Measurements from ENCODE around the gene PLA2G6. TPM values are rescaled to one million over a fixed set of nuclear protein-coding genes. Genes with fewer than 3 reads are reported as not detected.

Gene PLA2G6
- total RNA-seq, 1 donor from 2014 or later: 35.8 TPM

GRCh38 chr22:38077096-38077495, 104.5 kb downstream of the PLA2G6 start:
- Histone ChIP-seq H3K4me1 (peaks cover 14% of the 10 kb centered on the region), H3K36me3 (peaks cover 0 to 36% of the 10 kb centered on the region in 2 donors), H3K27me3 (no peaks in the 10 kb centered on the region), H3K4me3 (no peak overlapping the region), H3K9me3 (no peaks in the 10 kb centered on the region), H3K27ac (no peak overlapping the region)
- DNase-seq (ENCODE audit: extremely low spot score in 2 of 2): no peak
- intact Hi-C loops (cut with DNase I): no loop called here
- no peak for TF ChIP-seq POLR2A (IDR thresholded peaks at IDR 0.05)
- TF ChIP-seq POLR2AphosphoS5 (IDR thresholded peaks at IDR 0.05; ENCODE audit: insufficient read depth in 1 of 2, low read depth in 1 of 2): no peak
- no peak for TF ChIP-seq CTCF (IDR thresholded peaks at IDR 0.05)

GRCh38 chr22:38075961-38076360, 105.7 kb downstream of the PLA2G6 start:
- Histone ChIP-seq H3K36me3 (peaks cover 0 to 36% of the 10 kb centered on the region in 2 donors), H3K27ac (no peak overlapping the region), H3K27me3 (no peaks in the 10 kb centered on the region), H3K4me1 (peaks cover 5% of the 10 kb centered on the region), H3K4me3 (no peak overlapping the region), H3K9me3 (no peaks in the 10 kb centered on the region)
- DNase-seq (ENCODE audit: extremely low spot score in 2 of 2): no peak
- TF ChIP-seq CTCF (IDR thresholded peaks at IDR 0.05) (no peak), POLR2A (IDR thresholded peaks at IDR 0.05) (no peak), POLR2AphosphoS5 (IDR thresholded peaks at IDR 0.05; ENCODE audit: insufficient read depth in 1 of 2, low read depth in 1 of 2) (no peak)
- intact Hi-C loops (cut with DNase I): no loop called here

DNA sequence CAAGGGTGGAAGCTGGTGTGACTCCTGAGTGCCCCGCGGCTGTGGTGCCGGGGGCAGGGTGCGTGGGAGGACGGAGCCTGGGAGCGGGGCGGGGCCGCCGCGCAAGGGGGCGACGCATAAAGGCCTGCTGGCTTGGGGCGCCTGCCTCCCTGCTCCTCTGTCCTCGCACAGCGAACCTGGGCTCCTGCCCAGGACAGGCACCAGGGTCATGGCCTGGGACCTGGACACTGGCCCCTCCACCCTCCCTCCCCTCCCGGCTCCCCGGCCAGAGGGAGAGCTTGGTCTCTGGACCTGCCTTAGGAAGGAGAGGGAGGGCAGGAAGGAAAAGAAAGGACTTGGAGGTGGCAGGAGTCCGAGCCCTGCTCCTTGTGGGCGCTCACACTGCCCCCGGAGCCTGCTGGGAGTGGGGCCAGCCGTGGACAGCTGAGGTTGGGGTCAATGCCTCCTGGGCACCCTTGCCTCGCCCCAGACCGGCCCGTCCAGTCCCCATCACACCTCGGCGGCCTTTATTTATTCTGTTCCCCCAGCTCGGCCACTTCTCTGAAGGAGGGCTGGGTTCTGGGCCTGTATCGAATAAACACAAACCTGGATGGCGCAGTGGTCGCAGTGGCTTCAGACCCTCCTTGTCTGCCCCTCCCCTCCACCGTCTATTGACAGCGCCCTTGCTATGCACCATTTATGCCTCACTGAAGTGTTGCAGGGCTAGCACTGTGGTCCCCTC, 106.4 kb downstream of the PLA2G6 start:
- DNase-seq (ENCODE audit: extremely low spot score in 2 of 2): no peak
- Histone ChIP-seq H3K4me3 (no peak overlapping the region), H3K4me1 (no peaks in the 10 kb centered on the region), H3K36me3 (peaks cover 0 to 36% of the 10 kb centered on the region in 2 donors), H3K9me3 (no peaks in the 10 kb centered on the region), H3K27ac (no peak overlapping the region), H3K27me3 (no peaks in the 10 kb centered on the region)
- no peak for TF ChIP-seq CTCF (IDR thresholded peaks at IDR 0.05)
- TF ChIP-seq POLR2A (IDR thresholded peaks at IDR 0.05): no peak
- no peak for TF ChIP-seq POLR2AphosphoS5 (IDR thresholded peaks at IDR 0.05; ENCODE audit: insufficient read depth in 1 of 2, low read depth in 1 of 2)
- intact Hi-C loops (cut with DNase I): no loop called here

DNA sequence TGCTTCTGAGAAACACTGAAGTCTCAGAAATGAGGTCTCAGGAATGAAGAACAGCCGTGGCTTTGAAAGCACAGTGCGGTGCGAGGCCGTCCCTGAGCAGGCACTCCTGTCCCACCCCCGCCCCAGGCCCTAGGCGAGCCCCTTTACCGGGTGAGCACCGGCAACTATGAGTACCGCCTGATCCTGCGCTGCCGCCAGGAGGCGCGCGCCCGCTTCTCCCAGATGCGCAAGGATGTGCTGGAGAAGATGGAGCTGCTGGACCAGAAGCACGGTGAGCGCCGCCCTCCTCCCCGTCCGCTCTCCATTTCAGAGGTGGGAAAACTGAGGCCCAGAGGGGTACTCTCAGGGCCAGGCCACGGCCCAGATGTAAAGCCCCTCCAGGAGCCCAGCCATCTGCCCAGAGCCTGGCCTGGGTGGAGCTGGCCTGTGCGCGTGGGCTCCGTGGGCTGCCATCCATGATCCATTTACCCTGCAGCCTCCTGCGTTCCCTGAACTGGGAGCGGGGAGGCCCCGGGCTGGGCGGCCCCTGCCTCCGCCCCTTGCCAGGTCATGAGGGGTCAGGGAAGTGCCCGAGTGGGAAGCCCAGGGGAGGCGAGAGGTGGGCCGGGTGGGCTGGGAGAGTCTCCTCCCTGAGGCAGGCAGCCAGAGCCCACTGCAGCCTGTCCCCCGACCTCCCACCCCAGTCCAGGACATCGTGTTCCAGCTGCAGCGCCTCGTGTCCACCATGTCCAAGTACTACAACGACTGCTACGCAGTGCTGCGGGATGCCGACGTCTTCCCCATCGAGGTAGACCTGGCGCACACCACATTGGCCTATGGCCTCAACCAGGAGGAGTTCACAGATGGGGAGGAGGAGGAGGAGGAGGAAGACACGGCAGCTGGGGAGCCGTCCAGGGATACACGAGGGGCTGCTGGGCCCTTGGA, 107.2 kb downstream of the PLA2G6 start:
- intact Hi-C loops (cut with DNase I): no loop called here
- Histone ChIP-seq H3K27me3 (no peaks in the 10 kb centered on the region), H3K27ac (no peak overlapping the region), H3K9me3 (no peaks in the 10 kb centered on the region), H3K4me1 (no peaks in the 10 kb centered on the region), H3K4me3 (no peak overlapping the region), H3K36me3 (peaks cover 0 to 36% of the 10 kb centered on the region in 2 donors)
- DNase-seq (ENCODE audit: extremely low spot score in 2 of 2): no peak
- TF ChIP-seq POLR2AphosphoS5 (IDR thresholded peaks at IDR 0.05; ENCODE audit: insufficient read depth in 1 of 2, low read depth in 1 of 2) (no peak), CTCF (IDR thresholded peaks at IDR 0.05) (no peak), POLR2A (IDR thresholded peaks at IDR 0.05) (no peak)
